SH-SY5Y (cell line): ENCODE data around the gene GDI1.

Experiments used
- GATA2 ChIP-seq: IDR thresholded peaks from 2 replicates; pipeline ENCODE4 v1.6.1; 2011; ENCODE audit warnings: mild to moderate bottlenecking, low read depth, low read length
- GATA3 ChIP-seq: IDR thresholded peaks from 2 replicates; pipeline ENCODE4 v1.6.1; 2011; ENCODE audit warnings: low read depth, mild to moderate bottlenecking, low read length, moderate library complexity

GRCh38 chrX:154471839-154472684 is 35.1 kb downstream of the GDI1 start:
- TF ChIP-seq GATA3, result no peak
- no peak for TF ChIP-seq GATA2
